Measurements from ENCODE around the gene TSC22D3.
"Not testable (repeated sequence)": the region's sequence is repeated elsewhere in the genome, so short reads cannot be mapped to it uniquely, and the experiment has no call there.

TSC22D3 gene

GRCh38 chrX:107676559-107677378 lies 98.8 kb downstream of the TSC22D3 start:
- DNase-seq = peak; percentile 34

GRCh38 chrX:107675823-107676555 lies 99.6 kb downstream of the TSC22D3 start:
- DNase-seq = no peak

DNA sequence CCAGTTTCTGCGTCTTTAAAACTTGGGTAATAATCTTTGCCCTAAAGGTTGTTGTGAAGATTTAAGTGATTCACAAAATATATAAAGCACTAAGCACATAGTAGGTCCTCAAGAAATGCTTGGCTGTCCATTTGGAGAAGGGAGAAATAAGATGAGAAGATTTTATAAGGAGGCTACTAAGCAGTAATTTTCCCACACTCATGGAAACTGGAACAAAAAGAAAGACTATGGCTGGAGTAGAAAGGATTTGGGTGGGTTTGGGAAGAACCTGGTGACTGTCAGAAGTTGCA lies 100.3 kb downstream of the TSC22D3 start:
- DNase-seq = no peak

DNA sequence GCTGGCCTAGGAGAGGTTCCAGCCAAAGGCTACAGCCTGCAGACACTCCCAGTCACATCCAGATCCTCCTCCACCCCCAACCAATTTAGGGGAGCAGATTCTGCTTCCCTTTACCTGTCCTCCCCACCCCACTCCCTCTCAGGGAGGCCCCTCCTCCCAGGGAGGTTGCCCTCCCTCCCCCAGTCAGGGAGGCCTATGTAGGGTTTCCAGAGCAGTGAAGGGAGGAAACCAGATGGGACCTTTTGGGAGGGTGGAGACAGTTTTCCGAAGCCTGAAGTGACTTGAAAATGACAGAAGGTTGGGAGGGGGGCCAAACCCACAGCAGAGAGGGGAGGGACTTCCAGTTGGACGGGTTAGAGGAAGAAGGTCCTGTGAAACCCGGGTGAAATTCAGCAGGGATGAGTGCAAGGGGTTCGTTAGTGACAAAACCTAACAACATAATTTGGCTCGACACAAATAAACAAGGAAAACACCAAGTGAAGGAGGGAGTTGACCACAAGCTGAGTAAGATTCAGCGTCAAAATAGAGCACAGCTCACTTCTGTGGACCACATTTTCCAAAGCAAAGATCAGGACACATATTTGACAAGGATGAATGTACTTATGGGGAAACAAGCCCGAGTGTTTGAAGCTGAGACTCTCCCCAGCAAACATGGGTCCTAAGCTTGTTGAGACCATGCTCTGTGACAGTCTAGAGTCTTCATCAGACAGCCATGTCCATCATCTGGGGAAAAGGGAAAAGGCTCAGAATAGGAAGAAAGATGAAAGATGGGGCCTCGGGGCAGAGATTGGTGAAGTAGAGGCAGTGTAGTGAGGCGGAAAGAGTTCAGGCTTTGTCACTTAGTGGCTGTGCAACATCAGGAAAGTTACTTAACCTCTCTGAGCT lies 100.9 kb downstream of the TSC22D3 start:
- no peak for DNase-seq

DNA sequence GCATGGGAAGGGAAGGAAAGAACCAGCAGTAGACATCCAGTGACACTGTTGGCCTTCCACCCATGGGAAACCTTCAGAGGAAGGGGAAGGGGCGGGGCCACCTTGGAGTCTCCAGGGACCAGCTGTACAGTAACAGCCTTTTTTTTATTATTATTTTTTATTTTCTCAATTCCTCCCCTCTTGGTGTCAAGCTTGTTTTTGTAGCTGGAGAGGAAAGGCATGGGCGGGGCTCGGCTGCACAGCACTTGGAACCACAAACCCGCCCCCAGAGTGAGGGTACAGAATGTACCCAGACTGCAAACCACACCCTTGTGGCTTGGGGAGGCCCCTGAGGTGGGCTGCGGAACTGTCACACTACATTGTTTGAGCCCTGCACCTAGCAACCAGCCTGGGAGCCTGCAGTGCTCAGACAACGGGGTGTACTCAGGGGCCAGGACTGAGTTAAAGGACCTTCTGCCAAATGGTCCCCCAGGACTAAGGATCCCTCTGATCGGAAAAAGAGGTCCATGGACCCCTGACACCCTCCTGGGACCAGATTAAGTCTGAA lies 101.6 kb downstream of the TSC22D3 start:
- no peak for DNase-seq

DNA sequence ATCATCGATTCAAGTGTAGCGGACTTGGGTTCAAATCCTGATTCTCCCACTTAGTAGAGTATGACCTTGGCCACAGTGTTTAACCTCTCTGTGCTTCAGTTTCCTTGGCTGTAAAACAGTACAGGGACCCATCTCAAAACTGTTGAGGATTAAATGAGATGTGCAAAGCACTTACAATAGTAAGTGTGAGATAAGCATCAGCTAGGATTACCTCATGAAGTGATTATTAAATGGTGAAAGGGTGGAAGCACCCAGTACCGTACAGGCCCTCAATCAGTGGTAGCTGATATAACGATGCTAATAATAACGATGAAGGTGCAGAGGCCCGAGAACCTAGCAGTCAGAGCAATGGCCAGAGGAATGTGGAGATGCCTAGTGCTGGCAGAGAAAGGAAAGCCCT lies 102.2 kb downstream of the TSC22D3 start:
- no peak for DNase-seq

DNA sequence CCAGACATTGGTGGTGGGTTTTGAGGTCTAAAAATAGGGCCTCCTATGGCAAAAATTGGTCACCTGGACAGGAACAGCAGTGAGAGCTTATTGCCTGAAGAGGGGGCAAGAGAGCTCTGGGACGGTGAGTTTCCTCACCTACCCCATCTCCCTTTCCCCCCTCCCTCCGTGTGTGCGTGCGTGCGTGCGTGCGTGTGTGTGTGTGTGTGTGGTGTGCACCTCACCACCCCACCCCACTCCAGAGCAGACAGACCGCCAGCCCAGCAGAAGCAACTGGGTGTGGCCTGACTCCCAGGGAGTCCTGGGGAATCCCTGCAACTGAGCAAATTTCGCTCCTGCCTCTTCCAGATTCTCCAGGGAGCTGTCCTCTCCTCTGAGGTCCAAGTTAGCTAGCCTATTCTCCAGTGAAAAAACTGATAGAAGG lies 102.6 kb downstream of the TSC22D3 start:
- DNase-seq = peak; percentile 32

GRCh38 chrX:107671256-107671655 lies 104.3 kb downstream of the TSC22D3 start:
- not testable (repeated sequence) for DNase-seq

GRCh38 chrX:107669885-107670628 lies 105.5 kb downstream of the TSC22D3 start:
- peak; percentile 34 for DNase-seq

- no peak for DNase-seq
Observed at GRCh38 chrX:107669261-107669660, 106.3 kb downstream of the TSC22D3 start.

DNA sequence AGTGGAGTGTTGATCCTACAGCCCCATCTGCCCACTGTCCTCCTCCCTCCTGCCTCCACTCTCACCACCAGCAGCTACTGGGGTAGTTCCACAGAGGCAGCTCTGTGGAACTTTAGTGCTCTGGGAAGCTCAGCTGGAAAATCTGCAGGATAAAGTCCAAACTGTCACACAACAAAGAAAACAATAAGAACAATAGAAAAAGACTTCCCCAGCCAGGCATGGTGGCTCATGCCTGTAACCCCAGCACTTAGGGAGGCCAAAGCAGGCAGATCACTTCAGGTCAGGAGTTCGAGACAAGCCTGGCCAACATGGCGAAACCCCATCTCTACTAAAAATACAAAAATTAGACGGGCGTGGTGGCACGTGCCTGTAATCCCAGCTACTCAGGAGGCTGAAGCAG lies 106.9 kb downstream of the TSC22D3 start:
- DNase-seq = not testable (repeated sequence)

DNA sequence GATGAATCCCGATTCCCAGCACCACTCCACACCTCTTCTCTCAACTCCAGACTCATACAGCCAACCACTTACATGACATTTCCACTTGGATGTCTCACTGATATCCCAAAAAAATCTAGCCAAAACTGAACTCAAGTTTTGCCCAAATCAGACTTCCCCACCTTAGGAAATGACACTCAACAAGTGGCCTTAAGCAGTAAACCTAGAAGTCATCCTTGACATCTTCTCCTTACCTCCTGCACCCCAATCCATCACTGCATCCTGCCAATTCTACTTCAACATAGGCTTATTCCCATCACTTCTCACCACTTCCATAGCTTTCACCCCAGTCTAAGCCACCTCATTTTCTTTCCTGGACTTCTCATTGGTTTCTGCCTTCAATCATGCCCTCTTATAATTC lies 108.2 kb downstream of the TSC22D3 start:
- DNase-seq = no peak

DNA sequence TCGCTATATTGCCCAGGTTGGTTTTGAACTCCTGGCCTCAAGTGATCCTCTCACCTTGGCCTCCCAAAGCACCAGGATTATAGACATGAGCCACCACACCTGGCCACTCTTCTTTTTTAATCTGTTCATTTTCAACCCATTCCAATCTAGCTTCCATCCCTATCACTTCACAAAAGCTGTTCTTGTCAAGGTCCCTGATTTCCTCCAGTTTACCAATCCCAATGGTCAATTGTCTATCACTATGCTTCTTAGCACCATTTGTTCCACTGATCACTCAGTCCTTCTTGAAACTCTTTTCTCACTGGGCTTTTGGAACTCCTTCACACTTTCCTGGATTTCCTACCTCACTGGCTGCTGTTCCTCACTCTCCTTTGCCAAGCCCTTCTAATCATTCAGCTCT lies 108.7 kb downstream of the TSC22D3 start:
- DNase-seq = no peak

All from NCI-H510A treated with DMSO at 0.1 percent for 48 hours (cell line).